HepG2 (cell line): ENCODE measurements around the gene TGFB2. TPM values are rescaled to one million over a fixed set of nuclear protein-coding genes. Genes with fewer than 3 reads are reported as not detected.

Experiments used
- ATAC-seq: fragments of 200-7000 bp; cut with Tn5 transposase; 3 replicates; pipeline ENCODE4 v1.9.1; 2020; ENCODE audit warnings: mild to moderate bottlenecking, moderate library complexity
- BruUV-seq: library from RNA; stranded (reverse); fragments of 400-500 nt; replicated peaks from 2 replicates; lab custom pipeline; 2021; lab: Mats Ljungman, UMichigan
- CTCF ChIA-PET: fragments of 300-600 bp; formaldehyde crosslinking; extraction: SDS; loops from one replicate; lab custom pipeline; 2021; ENCODE audit warnings: low total read pairs, inconsistent platforms, low intra/inter-chr PET ratio; lab: Yijun Ruan, JAX
- POLR2A ChIA-PET: fragments of 350-600 bp; sonication (Branson Sonifier 250); formaldehyde crosslinking; loops from one replicate; lab custom pipeline; 2020; ENCODE audit warnings: antibody characterized with exemption, inconsistent platforms; lab: Yijun Ruan, JAX
- DNase-seq: peaks from one replicate; pipeline ENCODE4 v3.0.0-alpha.2; 2015; ENCODE audit warnings: low spot score
- FAIRE-seq: peaks from 3 replicates; lab custom pipeline; 2011; peaks lifted over from hg19 to GRCh38; lab: Jason Lieb, UNC
- H2AFZ ChIP-seq: one replicate; pipeline ENCODE4 v1.6.1; 2011; ENCODE audit warnings: low read length, inconsistent platforms
- H3K27ac ChIP-seq: fragments of 300-600 bp; 3 replicates; pipeline ENCODE4 v1.8.0; 2011; ENCODE audit warnings: mixed run types, mild to moderate bottlenecking, mixed read lengths, low read length, inconsistent platforms; ENCODE audit not compliant: insufficient read depth; ENCODE audit errors: extremely low read length
- H3K27me3 ChIP-seq, 2 experiments: fragments of 200-600 bp in 1 of 2; 2 replicates in 1 of 2; 3 replicates in 1 of 2; pipeline versions ENCODE4 v1.6.0 to v1.8.0; 2011; ENCODE audit warnings: low read length in 2 of 2, mild to moderate bottlenecking in 2 of 2, moderate library complexity in 2 of 2, inconsistent platforms in 1 of 2; ENCODE audit not compliant: insufficient read depth in 2 of 2, control insufficient read depth in 1 of 2
- H3K36me3 ChIP-seq, 2 experiments: fragments of 200-600 bp in 1 of 2; replicated peaks in 1 of 2; 2 replicates in 1 of 2; 3 replicates in 1 of 2; pipeline versions ENCODE4 v1.5.1 to v1.8.0; 2011; ENCODE audit warnings: low read length in 2 of 2, inconsistent platforms in 1 of 2; ENCODE audit not compliant: insufficient read depth in 2 of 2, control insufficient read depth in 1 of 2
- H3K4me1 ChIP-seq: 2 replicates; pipeline ENCODE4 v1.5.1; 2012; ENCODE audit warnings: low read length, inconsistent platforms; ENCODE audit not compliant: insufficient read depth
- H3K4me2 ChIP-seq: 2 replicates; pipeline ENCODE4 v1.6.0; 2011; ENCODE audit warnings: low read depth, low read length, inconsistent platforms
- H3K4me3 ChIP-seq, 3 experiments: fragments of 200-600 bp in 1 of 3; sonication (generic), shearing (Covaris generic) in 1 of 3; replicated peaks in 1 of 3; 2 replicates each; pipeline ENCODE4 v1.5.1; 2011 to 2016; ENCODE audit warnings: low read length in 3 of 3, inconsistent platforms in 2 of 3, low read depth in 2 of 3, mild to moderate bottlenecking in 2 of 3, control low read depth in 1 of 3, mixed read lengths in 1 of 3; ENCODE audit not compliant: insufficient read depth in 1 of 3
- H3K79me2 ChIP-seq: one replicate; pipeline ENCODE4 v1.6.1; 2011; ENCODE audit warnings: low read length, inconsistent platforms; ENCODE audit not compliant: insufficient read depth
- H3K9ac ChIP-seq: 2 replicates; pipeline ENCODE4 v1.6.0; 2011; ENCODE audit warnings: mild to moderate bottlenecking, low read depth, low read length, inconsistent platforms; ENCODE audit not compliant: insufficient read depth
- H3K9me3 ChIP-seq: 2 replicates; pipeline ENCODE4 v1.5.1; 2012; ENCODE audit warnings: mild to moderate bottlenecking, low read length
- H4K20me1 ChIP-seq: 2 replicates; pipeline ENCODE4 v1.6.0; 2011; ENCODE audit warnings: inconsistent platforms, mild to moderate bottlenecking, low read length, moderate library complexity; ENCODE audit not compliant: insufficient read depth
- AHDC1 ChIP-seq: sonication (generic); formaldehyde crosslinking; IDR thresholded peaks from 2 replicates; pipeline ENCODE4 v1.5.1; 2020; ENCODE audit warnings: mild to moderate bottlenecking, missing genetic modification reagents, borderline replicate concordance
- BORCS8-MEF2B ChIP-seq: sonication (generic); formaldehyde crosslinking; IDR thresholded peaks from 2 replicates; pipeline ENCODE4 v1.8.0; 2022; ENCODE audit warnings: mild to moderate bottlenecking, missing genetic modification reagents
- CREBL2 ChIP-seq: sonication (generic); formaldehyde crosslinking; IDR thresholded peaks from 2 replicates; pipeline ENCODE4 v1.8.1; 2023; ENCODE audit warnings: missing genetic modification reagents, mild to moderate bottlenecking, borderline replicate concordance
- EZH2 ChIP-seq: conservative IDR thresholded peaks from 2 replicates; pipeline ENCODE4 v1.6.1; 2012; ENCODE audit warnings: mild to moderate bottlenecking, low read depth, low read length, moderate library complexity
- MYC ChIP-seq: sonication (generic); formaldehyde crosslinking; IDR thresholded peaks from 2 replicates; pipeline ENCODE4 v1.9.0; 2021; ENCODE audit warnings: missing genetic modification reagents, borderline replicate concordance
- XRCC5 ChIP-seq: fragments of 200-400 bp; formaldehyde crosslinking; optimal IDR thresholded peaks from 2 replicates; pipeline ENCODE3; 2017; ENCODE audit warnings: mild to moderate bottlenecking, low read length
- YEATS4 ChIP-seq: sonication (generic); formaldehyde crosslinking; IDR thresholded peaks from 2 replicates; pipeline ENCODE4 v1.4.0; 2020; ENCODE audit warnings: missing genetic modification reagents, borderline replicate concordance
- YY1 ChIP-seq: IDR thresholded peaks from 2 replicates; pipeline ENCODE4 v1.6.1; 2011; ENCODE audit warnings: low read length, low read depth, moderate library complexity, mild to moderate bottlenecking; ENCODE audit not compliant: insufficient read depth, insufficient replicate concordance
- ZNF180 ChIP-seq: sonication (generic); formaldehyde crosslinking; IDR thresholded peaks from 2 replicates; pipeline ENCODE4 v1.4.0; 2020; ENCODE audit warnings: low read depth, missing genetic modification reagents, borderline replicate concordance
- ZNF607 ChIP-seq: sonication (generic); formaldehyde crosslinking; IDR thresholded peaks from 2 replicates; pipeline ENCODE4 v1.5.1; 2020; ENCODE audit warnings: missing genetic modification reagents, mild to moderate bottlenecking, borderline replicate concordance
- ZNF781 ChIP-seq: sonication (generic); formaldehyde crosslinking; IDR thresholded peaks from 2 replicates; pipeline ENCODE4 v1.5.1; 2020; ENCODE audit warnings: borderline replicate concordance, mild to moderate bottlenecking, missing genetic modification reagents; ENCODE audit errors: not compliant biosample characterization
- WGBS: methylation state at CpG from one replicate; pipeline ENCODE4 v1.1.6; 2017; ENCODE audit warnings: low lambda C conversion rate; 5-methylcytosine and 5-hydroxymethylcytosine counted together
- in situ Hi-C: cut with HindIII; loops from 2 replicates; pipeline ENCODE4 v1.10.0; 2017; ENCODE audit warnings: low pct_unique_long_range_greater_than_20kb; ENCODE audit not compliant: extremely low pct_ligation_motif_present
- intact Hi-C: fragments of 100-400 bp; cut with micrococcal nuclease; formaldehyde crosslinking; loops from one replicate; pipeline ENCODE4 v1.10.0; 2022; ENCODE audit not compliant: unreplicated experiment
- polyA plus RNA-seq, 8 experiments: library from polyadenylated mRNA; depleted of rRNA in 3 of 8; stranded (reverse) in 7 of 8; unstranded in 1 of 8; fragments of >200 nt; fragmentation: Illumina TruSeq in 4 of 8; extraction: Trizol in 4 of 8; gene quantifications; 2 replicates each; pipeline versions ENCODE4 v1.2.1 to v1.2.3, GENCODE V29; 2011 to 2016; ENCODE audit warnings: low read depth in 4 of 8, missing spikeins in 1 of 8, mixed read lengths in 1 of 8; ENCODE audit not compliant: insufficient read depth in 1 of 8
- total RNA-seq, 5 experiments: library from RNA; depleted of rRNA; stranded (reverse); fragments of >200 nt; fragmentation: Illumina TruSeq; extraction: Trizol; gene quantifications; 2 replicates each; pipeline ENCODE4 v1.2.3, GENCODE V29; 2016; ENCODE audit warnings: low read depth in 1 of 5
- TF ChIP-seq, protein P1 (sequence below): sonication (generic); formaldehyde crosslinking; IDR thresholded peaks from 2 replicates; pipeline ENCODE4 v1.4.0; 2020; ENCODE audit warnings: missing genetic modification reagents
- TF ChIP-seq, protein P2 (sequence below): sonication (generic); formaldehyde crosslinking; IDR thresholded peaks from 2 replicates; pipeline ENCODE4 v1.5.1; 2020; ENCODE audit warnings: mild to moderate bottlenecking, missing genetic modification reagents, borderline replicate concordance

Gene TGFB2
- total and polyA plus RNA-seq, 2 of the 13 experiments (the other 11 are each of a cell fraction or from before 2014, with no cell fraction given): 0.07 TPM; not detected in 1

- TF ChIP-seq ZNF180: no peak
- TF ChIP-seq, protein P1, sequence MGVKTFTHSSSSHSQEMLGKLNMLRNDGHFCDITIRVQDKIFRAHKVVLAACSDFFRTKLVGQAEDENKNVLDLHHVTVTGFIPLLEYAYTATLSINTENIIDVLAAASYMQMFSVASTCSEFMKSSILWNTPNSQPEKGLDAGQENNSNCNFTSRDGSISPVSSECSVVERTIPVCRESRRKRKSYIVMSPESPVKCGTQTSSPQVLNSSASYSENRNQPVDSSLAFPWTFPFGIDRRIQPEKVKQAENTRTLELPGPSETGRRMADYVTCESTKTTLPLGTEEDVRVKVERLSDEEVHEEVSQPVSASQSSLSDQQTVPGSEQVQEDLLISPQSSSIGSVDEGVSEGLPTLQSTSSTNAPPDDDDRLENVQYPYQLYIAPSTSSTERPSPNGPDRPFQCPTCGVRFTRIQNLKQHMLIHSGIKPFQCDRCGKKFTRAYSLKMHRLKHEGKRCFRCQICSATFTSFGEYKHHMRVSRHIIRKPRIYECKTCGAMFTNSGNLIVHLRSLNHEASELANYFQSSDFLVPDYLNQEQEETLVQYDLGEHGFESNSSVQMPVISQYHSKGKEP: no peak
- no peak for TF ChIP-seq ZNF781 (CRISPR knock-in tag)
- no peak for TF ChIP-seq AHDC1
These were observed 98.1 kb downstream of the TGFB2 start (continued) for GRCh38 chr1:218443255-218443654.

- no peak for FAIRE-seq
- H3K36me3 ChIP-seq: no peaks in the 10 kb centered on the region
- ATAC-seq: no peak
- no peak overlapping the region for H2AFZ ChIP-seq
- POLR2A ChIA-PET: no interaction called here
- no peak for DNase-seq
- WGBS: 36% methylated on average over 5 of the region's 5 CpGs
- BruUV-seq: no TSS peak
- H3K9me3 ChIP-seq: no peaks in the 10 kb centered on the region
- intact Hi-C loops (no loop called here), in situ Hi-C loops (no loop called here)
- H3K4me3 ChIP-seq: no peak overlapping the region
- no peak overlapping the region for H3K27ac ChIP-seq
- H3K4me1 ChIP-seq: peaks cover 8% of the 10 kb centered on the region
- H3K4me2 ChIP-seq: no peak overlapping the region
- CTCF ChIA-PET: no interaction called here
- H4K20me1 ChIP-seq: no peaks in the 10 kb centered on the region
- no peaks in the 10 kb centered on the region for H3K27me3 ChIP-seq
- no peak for TF ChIP-seq CREBL2 (CRISPR knock-in tag)
- no peak for TF ChIP-seq MYC (CRISPR knock-in tag)
- no peak for TF ChIP-seq XRCC5
- TF ChIP-seq YY1: no peak
- TF ChIP-seq EZH2: no peak
- TF ChIP-seq, protein P2, sequence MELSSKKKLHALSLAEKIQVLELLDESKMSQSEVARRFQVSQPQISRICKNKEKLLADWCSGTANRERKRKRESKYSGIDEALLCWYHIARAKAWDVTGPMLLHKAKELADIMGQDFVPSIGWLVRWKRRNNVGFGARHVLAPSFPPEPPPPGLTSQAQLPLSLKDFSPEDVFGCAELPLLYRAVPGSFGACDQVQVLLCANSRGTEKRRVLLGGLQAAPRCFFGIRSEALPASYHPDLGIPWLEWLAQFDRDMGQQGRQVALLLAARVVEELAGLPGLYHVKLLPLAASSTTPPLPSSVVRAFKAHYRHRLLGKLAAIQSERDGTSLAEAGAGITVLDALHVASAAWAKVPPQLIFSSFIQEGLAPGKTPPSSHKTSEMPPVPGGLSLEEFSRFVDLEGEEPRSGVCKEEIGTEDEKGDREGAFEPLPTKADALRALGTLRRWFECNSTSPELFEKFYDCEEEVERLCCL (CRISPR knock-in tag): no peak
- no peak for TF ChIP-seq YEATS4 (CRISPR knock-in tag)
- no peak for TF ChIP-seq BORCS8-MEF2B (CRISPR knock-in tag)
- no peak for TF ChIP-seq ZNF607 (CRISPR knock-in tag)
- no peaks in the 10 kb centered on the region for H3K79me2 ChIP-seq
- H3K9ac ChIP-seq: no peak overlapping the region
These were observed 99.0 kb downstream of the TGFB2 start for GRCh38 chr1:218444173-218444572.
